IMR-90 (cell line): Measurements from ENCODE around the gene PLCG1. TPM values are rescaled to one million over a fixed set of nuclear protein-coding genes. Genes with fewer than 3 reads are reported as not detected.

Experiments used
- ATAC-seq: fragments of 200-7000 bp; cut with Tn5 transposase; 2 replicates; pipeline ENCODE4 v1.9.1; 2020; ENCODE audit warnings: low read depth, mild to moderate bottlenecking, moderate library complexity
- BruUV-seq: library from RNA; stranded (reverse); fragments of 400-500 nt; replicated peaks from 2 replicates; lab custom pipeline; 2021; lab: Mats Ljungman, UMichigan
- CTCF ChIA-PET: fragments of 300-600 bp; formaldehyde crosslinking; extraction: SDS; loops from one replicate; lab custom pipeline; 2021; ENCODE audit warnings: antibody characterized with exemption; lab: Yijun Ruan, JAX
- POLR2A ChIA-PET: fragments of 300-600 bp; sonication (Branson Sonifier 250); formaldehyde crosslinking; loops from one replicate; lab custom pipeline; 2022; ENCODE audit warnings: antibody characterized with exemption; ENCODE audit not compliant: unreplicated experiment; lab: Charles Lee
- DNase-seq: peaks from one replicate; pipeline ENCODE4 v3.0.0; 2013
- H2AFZ ChIP-seq: replicated peaks from 2 replicates; pipeline ENCODE3; 2013; ENCODE audit warnings: low read length, mild to moderate bottlenecking; ENCODE audit not compliant: poor library complexity
- H2AK5ac ChIP-seq: 2 replicates; pipeline ENCODE4 v1.6.1; 2013; ENCODE audit warnings: low read depth, low read length, inconsistent platforms
- H2AK9ac ChIP-seq: replicated peaks from 2 replicates; pipeline ENCODE3; 2013; ENCODE audit warnings: mild to moderate bottlenecking, low read depth, low read length, moderate library complexity; ENCODE audit not compliant: poor library complexity
- H2BK120ac ChIP-seq: 2 replicates; pipeline ENCODE4 v1.6.1; 2013; ENCODE audit warnings: low read depth, low read length, inconsistent platforms
- H2BK15ac ChIP-seq: 3 replicates; pipeline ENCODE4 v1.6.1; 2013; ENCODE audit warnings: low read depth, low read length, inconsistent platforms
- H2BK20ac ChIP-seq: 2 replicates; pipeline ENCODE4 v1.6.1; 2013; ENCODE audit warnings: low read depth, mild to moderate bottlenecking, inconsistent platforms, low read length, moderate library complexity
- H2BK5ac ChIP-seq: 2 replicates; pipeline ENCODE4 v1.6.1; 2013; ENCODE audit warnings: mild to moderate bottlenecking, low read depth, low read length, inconsistent platforms; ENCODE audit not compliant: poor library complexity, severe bottlenecking
- H3K14ac ChIP-seq: replicated peaks from 2 replicates; pipeline ENCODE4 v1.6.1; 2013; ENCODE audit warnings: low read depth, low read length, inconsistent platforms
- H3K18ac ChIP-seq: 2 replicates; pipeline ENCODE4 v1.6.1; 2013; ENCODE audit warnings: low read depth, low read length, control low read depth
- H3K23ac ChIP-seq: 2 replicates; pipeline ENCODE4 v1.6.1; 2013; ENCODE audit warnings: low read depth, low read length, inconsistent platforms
- H3K27ac ChIP-seq: 2 replicates; pipeline ENCODE4 v1.5.1; 2013; ENCODE audit warnings: mild to moderate bottlenecking, control low read depth, low read length; ENCODE audit not compliant: insufficient read depth
- H3K27me3 ChIP-seq: 2 replicates; pipeline ENCODE4 v1.6.1; 2013; ENCODE audit warnings: low read length; ENCODE audit not compliant: control insufficient read depth, insufficient read depth
- H3K36me3 ChIP-seq: 2 replicates; pipeline ENCODE4 v1.6.1; 2013; ENCODE audit warnings: low read length, mixed read lengths; ENCODE audit not compliant: control insufficient read depth, insufficient read depth
- H3K4ac ChIP-seq: 2 replicates; pipeline ENCODE4 v1.6.1; 2013; ENCODE audit warnings: low read depth, low read length, inconsistent platforms
- H3K4me1 ChIP-seq: 2 replicates; pipeline ENCODE4 v1.6.1; 2013; ENCODE audit warnings: low read length, mixed read lengths; ENCODE audit not compliant: control insufficient read depth, insufficient read depth
- H3K4me2 ChIP-seq: 2 replicates; pipeline ENCODE4 v1.6.1; 2013; ENCODE audit warnings: low read depth, mild to moderate bottlenecking, control low read depth, low read length, moderate library complexity
- H3K4me3 ChIP-seq: 2 replicates; pipeline ENCODE4 v1.5.1; 2013; ENCODE audit warnings: low read depth, mild to moderate bottlenecking, control low read depth, low read length, moderate library complexity; ENCODE audit not compliant: insufficient read depth
- H3K56ac ChIP-seq: 2 replicates; pipeline ENCODE4 v1.6.1; 2013; ENCODE audit warnings: low read length, inconsistent platforms; ENCODE audit not compliant: insufficient read depth; ENCODE audit errors: extremely low read depth
- H3K79me1 ChIP-seq, 2 experiments: 2 replicates each; pipeline ENCODE4 v1.6.1; 2013; ENCODE audit warnings: low read length in 2 of 2, inconsistent platforms in 1 of 2, low read depth in 1 of 2
- H3K9ac ChIP-seq: 2 replicates; pipeline ENCODE4 v1.6.1; 2013; ENCODE audit warnings: low read depth, low read length, control low read depth
- H3K9me1 ChIP-seq: 2 replicates; pipeline ENCODE4 v1.6.1; 2013; ENCODE audit warnings: low read length, inconsistent platforms; ENCODE audit not compliant: insufficient read depth
- H3K9me3 ChIP-seq: 2 replicates; pipeline ENCODE4 v1.6.1; 2013; ENCODE audit warnings: low read length; ENCODE audit not compliant: control insufficient read depth, insufficient read depth
- H4K20me1 ChIP-seq: 2 replicates; pipeline ENCODE4 v1.6.1; 2013; ENCODE audit warnings: low read length, inconsistent platforms; ENCODE audit not compliant: insufficient read depth
- H4K5ac ChIP-seq: 2 replicates; pipeline ENCODE4 v1.6.1; 2013; ENCODE audit warnings: mild to moderate bottlenecking, low read depth, low read length, control low read depth
- H4K8ac ChIP-seq, 2 experiments: 2 replicates each; pipeline ENCODE4 v1.6.1; 2013; ENCODE audit warnings: low read depth in 2 of 2, low read length in 2 of 2, control low read depth in 1 of 2, inconsistent platforms in 1 of 2
- H4K91ac ChIP-seq: 2 replicates; pipeline ENCODE4 v1.6.1; 2013; ENCODE audit warnings: low read depth, low read length, inconsistent platforms; ENCODE audit not compliant: insufficient read depth
- CEBPB ChIP-seq: IDR thresholded peaks from 2 replicates; pipeline ENCODE4 v1.6.1; 2012; ENCODE audit warnings: low read depth, low read length, improper control_type of control experiment
- CHD1 ChIP-seq: IDR thresholded peaks from 2 replicates; pipeline ENCODE4 v1.6.1; 2012; ENCODE audit warnings: low read depth, low read length, improper control_type of control experiment
- FOS ChIP-seq: fragments of 150-350 bp; IDR thresholded peaks from 2 replicates; pipeline ENCODE4 v1.6.1; 2016; ENCODE audit warnings: low read depth, low read length
- MAFK ChIP-seq: IDR thresholded peaks from 2 replicates; pipeline ENCODE4 v1.6.1; 2012; ENCODE audit warnings: low read depth, low read length, improper control_type of control experiment
- MXI1 ChIP-seq: IDR thresholded peaks from 2 replicates; pipeline ENCODE4 v1.6.1; 2012; ENCODE audit warnings: low read depth, mild to moderate bottlenecking, low read length, moderate library complexity, borderline replicate concordance
- NFE2L2 ChIP-seq: fragments of 150-350 bp; IDR thresholded peaks from 2 replicates; pipeline ENCODE4 v1.6.1; 2016; ENCODE audit warnings: low read depth, mild to moderate bottlenecking, low read length
- POLR2A ChIP-seq: IDR thresholded peaks from 2 replicates; pipeline ENCODE4 v1.6.1; 2012; ENCODE audit warnings: mild to moderate bottlenecking, low read depth, low read length
- RAD21 ChIP-seq: IDR thresholded peaks from 2 replicates; pipeline ENCODE4 v1.6.1; 2012; ENCODE audit warnings: low read length, improper control_type of control experiment
- RCOR1 ChIP-seq: IDR thresholded peaks from 2 replicates; pipeline ENCODE4 v1.6.1; 2012; ENCODE audit warnings: mild to moderate bottlenecking, low read length, improper control_type of control experiment; ENCODE audit not compliant: insufficient replicate concordance
- RFX5 ChIP-seq: IDR thresholded peaks from 2 replicates; pipeline ENCODE4 v1.8.0; 2012; ENCODE audit warnings: low read depth, mild to moderate bottlenecking, low read length, moderate library complexity
- SMC3 ChIP-seq: fragments of 150-350 bp; IDR thresholded peaks from 2 replicates; pipeline ENCODE4 v1.6.1; 2016; ENCODE audit warnings: low read depth, mild to moderate bottlenecking, antibody characterized with exemption, low read length, moderate library complexity
- WGBS, 2 experiments: methylation state at CpG; one replicate each; pipeline versions ENCODE4 v1.1.5 to v1.1.7; 2013; ENCODE audit warnings: missing lambda C conversion rate in 2 of 2; ENCODE audit not compliant: insufficient read length in 1 of 2; ENCODE audit errors: extremely low coverage in 2 of 2; 5-methylcytosine and 5-hydroxymethylcytosine counted together
- dilution Hi-C: fragments of 300-500 bp; cut with HindIII; formaldehyde crosslinking; loops from one replicate; pipeline ENCODE4 v1.14.3; 2018; ENCODE audit warnings: low sequenced_read_pairs; ENCODE audit not compliant: unreplicated experiment
- in situ Hi-C: fragments of 300-500 bp; cut with MboI; formaldehyde crosslinking; loops from 3 replicates; pipeline ENCODE4 v1.14.3; 2019; ENCODE audit warnings: low sequenced_read_pairs, inconsistent platforms, mixed read lengths
- intact Hi-C: fragments of 100-400 bp; cut with micrococcal nuclease; formaldehyde crosslinking; loops from 2 replicates; pipeline ENCODE4 v1.10.0; 2022
- polyA plus RNA-seq, 3 experiments: library from polyadenylated mRNA; depleted of rRNA; stranded (reverse); fragments of >200 nt; gene quantifications; 2 replicates each; pipeline ENCODE4 v1.2.3, GENCODE V29; 2012; ENCODE audit warnings: low replicate concordance in 1 of 3
- total RNA-seq: library from RNA; depleted of rRNA; stranded (reverse); fragments of >200 nt; gene quantifications from 2 replicates; pipeline ENCODE4 v1.2.3, GENCODE V29; 2012

PLCG1 gene
- total and polyA plus RNA-seq, 2 of the 4 experiments (the other 2 are of a cell fraction): 59.1 to 69.1 TPM

DNA sequence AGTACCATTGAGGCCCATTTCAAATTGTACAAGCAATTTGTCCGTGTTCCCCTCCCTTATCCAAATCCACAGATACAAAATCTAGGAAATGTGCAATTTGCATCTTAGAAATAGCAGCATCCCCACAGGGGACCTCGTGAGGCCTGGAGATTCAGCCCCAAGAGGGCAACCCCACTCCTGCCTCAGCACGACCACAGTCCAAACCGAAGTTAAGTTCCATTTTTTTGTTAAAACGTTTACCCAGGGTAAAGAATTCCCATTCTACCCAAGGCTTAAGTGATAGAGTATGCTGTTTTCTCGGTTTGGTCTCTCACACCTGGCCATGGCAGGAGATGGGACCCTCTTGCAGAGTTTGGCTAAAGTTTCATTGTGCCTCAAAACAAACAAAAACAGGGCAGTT is 41.2 kb downstream of the PLCG1 start:
- peak overlapping the region; percentile 18; the same call in 1 of the 2 replicates for H3K27ac ChIP-seq
- in situ Hi-C loops (loop anchor here (5.0 kb wide), 2 partner anchors 49 to 164 kb away; partner anchors contain the start of gene LPIN3), intact Hi-C loops (loop anchor here (5.0 to 10.0 kb wide), 2 partner anchors 139 to 516 kb away; partner anchors contain the start of gene ZHX3), dilution Hi-C loops (no loop called here)
- 0 out of 3 replicates have a peak overlapping the region, but pooled peaks have one; percentile 26 for H2BK15ac ChIP-seq
- peaks cover 3% of the 10 kb centered on the region for H4K20me1 ChIP-seq
- 0 out of 2 replicates have a peak overlapping the region, but pooled peaks have one; percentile 18 for H2BK20ac ChIP-seq
- no TSS peak for BruUV-seq
- peak overlapping the region; percentile 22 for H3K4ac ChIP-seq
- H3K27me3 ChIP-seq: no peaks in the 10 kb centered on the region
- 0 out of 2 replicates have a peak overlapping the region, but pooled peaks have one; percentile 21 for H2AK5ac ChIP-seq
- no peak overlapping the region for H2AFZ ChIP-seq
- CTCF ChIA-PET: no interaction called here
- POLR2A ChIA-PET: interaction anchor here (1.4 kb wide), 1 partner anchor 54 kb away, joined by 3 read pairs; no protein-coding TSS in a partner anchor
- H3K23ac ChIP-seq: no peak overlapping the region; the same call in 1 of the 2 replicates
- no peak for ATAC-seq
- no peaks in the 10 kb centered on the region for H3K9me3 ChIP-seq
- H3K4me1 ChIP-seq: peaks cover 33% of the 10 kb centered on the region
- H2AK9ac ChIP-seq: no peak overlapping the region
- H3K4me2 ChIP-seq: no peak overlapping the region
- peak overlapping the region; percentile 53; the same call in 1 of the 2 replicates for H4K5ac ChIP-seq
- H4K8ac ChIP-seq: 0 out of 4 replicates have a peak overlapping the region, but pooled peaks have one; percentile 10 to 33
- TF ChIP-seq MXI1 (no peak), RFX5 (no peak), RAD21 (no peak), NFE2L2 (no peak), FOS (no peak), RCOR1 (no peak), CEBPB (no peak), POLR2A (no peak), CHD1 (no peak), SMC3 (no peak), MAFK (no peak)
- H3K79me1 ChIP-seq: peaks cover 40 to 87% of the 10 kb centered on the region in 2 experiments
- peak overlapping the region; percentile 32; the same call in 1 of the 2 replicates for H3K14ac ChIP-seq
- WGBS, 2 experiments: 100% methylated on average over 1 of the region's 6 CpGs; no CpG with 5 or more reads in 1 of the 2 experiments
- H4K91ac ChIP-seq: 0 out of 2 replicates have a peak overlapping the region, but pooled peaks have one; percentile 3
- no peak overlapping the region for H3K9ac ChIP-seq
- peak overlapping the region; percentile 50 for H2BK5ac ChIP-seq
- H3K56ac ChIP-seq: no peak overlapping the region
- H3K9me1 ChIP-seq: peaks cover 49% of the 10 kb centered on the region
- peaks cover 43% of the 10 kb centered on the region for H3K36me3 ChIP-seq
- H2BK120ac ChIP-seq: no peak overlapping the region
- DNase-seq: no peak
- H3K4me3 ChIP-seq: no peak overlapping the region
- no peak overlapping the region for H3K18ac ChIP-seq
